ENCODE measurements around the gene STK24. TPM values are rescaled to one million over a fixed set of nuclear protein-coding genes. Genes with fewer than 3 reads are reported as not detected.

The STK24 gene
- total and polyA plus RNA-seq, 10 of the 15 experiments (the other 5 are each of a cell fraction or from before 2014, with no cell fraction given), result 7.5 to 115 (median 52.9) TPM

GRCh38 chr13:98439896-98440295 is 137.0 kb downstream of the STK24 start:
- no peak for ATAC-seq
- Histone ChIP-seq H3K4me2 (ENCODE audit: control insufficient read depth, insufficient read depth) (no peak overlapping the region), H3K9me3 (replicated peaks; ENCODE audit: control insufficient read depth, insufficient read depth, low read length) (no peaks in the 10 kb centered on the region), H3K4me1 (ENCODE audit: control insufficient read depth, insufficient read depth, low read length) (no peaks in the 10 kb centered on the region), H2AFZ (ENCODE audit: control insufficient read depth, low read depth, low read length) (no peak overlapping the region), H3K4me3 (no peak overlapping the region), H4K20me1 (ENCODE audit: control insufficient read depth, insufficient read depth) (no peaks in the 10 kb centered on the region), H3K9ac (ENCODE audit: control insufficient read depth, insufficient read depth, low read length) (no peak overlapping the region), H3K36me3 (ENCODE audit: control insufficient read depth in 2 of 2, insufficient read depth in 2 of 2, low read length in 1 of 2) (no peaks in the 10 kb centered on the region), H3K27me3 (replicated peaks in 1 of 2; ENCODE audit: control insufficient read depth in 2 of 2, insufficient read depth in 2 of 2, low read length in 1 of 2) (no peaks in the 10 kb centered on the region), H3K27ac (ENCODE audit: control insufficient read depth, insufficient read depth) (no peak overlapping the region), H3K79me2 (ENCODE audit: control insufficient read depth, insufficient read depth, low read length) (no peaks in the 10 kb centered on the region)
- in situ Hi-C loops (cut with MboI), result loop anchor here (10.0 kb wide), 2 partner anchors 405 to 585 kb away; no protein-coding TSS in a partner anchor
- no peak for FAIRE-seq
- intact Hi-C loops (cut with micrococcal nuclease; ENCODE audit: unreplicated experiment), result no loop called here
- ChIA-PET RAD21 (ENCODE audit: unreplicated experiment) (no interaction called here), CTCF (interaction anchor here (9.1 kb wide), 1 partner anchor 214 kb away, joined by 135 read pairs; no protein-coding TSS in a partner anchor), SMC1A (ENCODE audit: uncharacterized antibody, unreplicated experiment) (interaction anchor here (1.0 to 2.0 kb wide), 2 partner anchors 213 to 584 kb away, joined by 3 to 5 read pairs; no protein-coding TSS in a partner anchor), POLR2A (no interaction called here)
- TF ChIP-seq SMAD1 (IDR thresholded peaks at IDR 0.05; ENCODE audit: low read depth, partially characterized antibody) (no peak), NFXL1 (IDR thresholded peaks at IDR 0.05; ENCODE audit: borderline replicate concordance) (no peak), SREBF1 (IDR thresholded peaks at IDR 0.05; ENCODE audit: low read length) (no peak), BRCA1 (IDR thresholded peaks at IDR 0.05; ENCODE audit: low read depth, low read length) (no peak), IKZF2 (IDR thresholded peaks at IDR 0.05) (no peak), ATF2 (IDR thresholded peaks at IDR 0.05; ENCODE audit: low read length) (no peak), REST (IDR thresholded peaks at IDR 0.05; ENCODE audit: low read depth, low read length) (no peak), CREM (IDR thresholded peaks at IDR 0.05; ENCODE audit: low read depth) (no peak)
- no TSS peak for BruUV-seq (replicated peaks)
- no peak for DNase-seq (ENCODE audit: low read depth, low spot score)
- 31% methylated on average over 16 of the region's 16 CpGs for WGBS (ENCODE audit: insufficient coverage, insufficient replicate concordance, low lambda C conversion rate, missing lambda C conversion rate)
